Large intestine (tissue), 3 donors: ENCODE data around the gene LRFN2. TPM values are rescaled to one million over a fixed set of nuclear protein-coding genes. Genes with fewer than 3 reads are reported as not detected.

ENCODE experiments used
- DNase-seq, 2 donors: peaks; one replicate each; pipeline versions ENCODE4 v3.0.0 to v3.0.0-alpha.2; 2013
- H3K27ac ChIP-seq: one replicate; pipeline ENCODE4 v1.5.1; 2013; ENCODE audit warnings: low read length
- H3K27me3 ChIP-seq: 2 replicates; pipeline ENCODE4 v1.6.1; 2013; ENCODE audit warnings: low read length; ENCODE audit not compliant: control insufficient read depth, insufficient read depth
- H3K36me3 ChIP-seq: 2 replicates; pipeline ENCODE4 v1.6.1; 2013; ENCODE audit warnings: low read length; ENCODE audit not compliant: control insufficient read depth, insufficient read depth
- H3K4me1 ChIP-seq: one replicate; pipeline ENCODE4 v1.6.1; 2013; ENCODE audit warnings: low read length; ENCODE audit not compliant: control insufficient read depth, insufficient read depth
- H3K4me3 ChIP-seq: one replicate; pipeline ENCODE4 v1.5.1; 2013; ENCODE audit warnings: low read length
- H3K9me3 ChIP-seq: one replicate; pipeline ENCODE4 v1.6.1; 2013; ENCODE audit warnings: mild to moderate bottlenecking, low read depth, low read length, moderate library complexity; ENCODE audit not compliant: control insufficient read depth
- WGBS: methylation state at CpG from one replicate; pipeline ENCODE4 v1.1.5; 2013; ENCODE audit warnings: low lambda C conversion rate; ENCODE audit not compliant: insufficient coverage; 5-methylcytosine and 5-hydroxymethylcytosine counted together
- polyA plus RNA-seq: library from polyadenylated mRNA; unstranded; fragments of 120-200 nt; gene quantifications from one replicate; pipeline ENCODE4 v1.2.1, GENCODE V29; 2013

Gene LRFN2
- polyA plus RNA-seq, 1 donor = 0.76 TPM

- Histone ChIP-seq H3K4me3 (no peak overlapping the region), H3K4me1 (no peaks in the 10 kb centered on the region), H3K9me3 (no peaks in the 10 kb centered on the region), H3K27me3 (peaks cover 11% of the 10 kb centered on the region), H3K36me3 (no peaks in the 10 kb centered on the region), H3K27ac (no peak overlapping the region)
- no peak for DNase-seq
- 57% methylated on average over 1 of the region's 7 CpGs for WGBS
Measured at GRCh38 chr6:40343877-40344565, 243.1 kb downstream of the LRFN2 start.

GRCh38 chr6:40343318-40343876 lies 243.8 kb downstream of the LRFN2 start:
- H3K9me3 ChIP-seq = no peaks in the 10 kb centered on the region
- no peak overlapping the region for H3K4me3 ChIP-seq
- peaks cover 12% of the 10 kb centered on the region for H3K27me3 ChIP-seq
- no peaks in the 10 kb centered on the region for H3K36me3 ChIP-seq
- no CpG with 5 or more reads among the region's 2 CpGs for WGBS
- no peak for DNase-seq
- H3K4me1 ChIP-seq = no peaks in the 10 kb centered on the region
- H3K27ac ChIP-seq = no peak overlapping the region

GRCh38 chr6:40342723-40343122 lies 244.4 kb downstream of the LRFN2 start:
- no CpG with 5 or more reads among the region's 6 CpGs for WGBS
- Histone ChIP-seq H3K36me3 (no peaks in the 10 kb centered on the region), H3K27me3 (peaks cover 16% of the 10 kb centered on the region), H3K4me1 (no peaks in the 10 kb centered on the region), H3K4me3 (no peak overlapping the region), H3K27ac (no peak overlapping the region), H3K9me3 (no peaks in the 10 kb centered on the region)
- no peak for DNase-seq

DNA sequence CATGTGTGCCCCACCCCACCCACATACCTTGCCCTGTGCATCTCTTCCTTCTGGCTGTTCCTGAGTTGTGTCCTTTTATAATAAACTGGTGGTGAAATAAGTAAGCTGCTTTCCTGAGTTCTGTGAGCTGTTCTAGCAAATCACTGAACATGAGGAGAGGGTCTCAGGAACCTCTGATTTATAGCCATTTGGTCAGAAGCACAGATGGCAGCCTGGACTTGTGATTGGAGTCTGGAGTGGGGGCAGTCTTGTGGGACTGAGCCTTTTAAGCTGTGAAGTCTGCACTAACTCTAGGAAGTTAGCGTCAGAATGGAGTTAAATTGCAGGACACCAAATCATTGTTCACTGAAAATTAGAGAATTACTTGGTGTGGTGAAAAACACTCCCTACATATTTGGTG lies 245.4 kb downstream of the LRFN2 start:
- Histone ChIP-seq H3K27me3 (peaks cover 21% of the 10 kb centered on the region), H3K27ac (no peak overlapping the region), H3K36me3 (no peaks in the 10 kb centered on the region), H3K9me3 (no peaks in the 10 kb centered on the region), H3K4me1 (no peaks in the 10 kb centered on the region), H3K4me3 (no peak overlapping the region)
- no CpG with 5 or more reads among the region's 1 CpG for WGBS
- no peak for DNase-seq
